ENCODE results near the gene WDR75. TPM values are rescaled to one million over a fixed set of nuclear protein-coding genes. Genes with fewer than 3 reads are reported as not detected.

The WDR75 gene
- total RNA-seq, 1 experiment from 2014 or later: 70.2 TPM

- Histone ChIP-seq H2AFZ (ENCODE audit: low read depth, low read length, poor library complexity, severe bottlenecking) (no peak overlapping the region), H3K27me3 (ENCODE audit: insufficient read depth, low read length) (no peaks in the 10 kb centered on the region), H3K4me3 (replicated peaks in 1 of 2; ENCODE audit: low read depth in 1 of 2, low read length in 2 of 2) (no peak overlapping the region), H3K4me1 (ENCODE audit: control insufficient read depth in 1 of 2, insufficient read depth in 2 of 2, low read length in 2 of 2) (no peaks in the 10 kb centered on the region), H3K9me2 (ENCODE audit: insufficient read depth) (no peaks in the 10 kb centered on the region), H3K27ac (ENCODE audit: low read depth, low read length) (no peak overlapping the region), H3K4me2 (ENCODE audit: low read length) (no peak overlapping the region), H4K20me1 (ENCODE audit: insufficient read depth) (no peaks in the 10 kb centered on the region), H3K36me3 (ENCODE audit: control insufficient read depth in 1 of 2, insufficient read depth in 2 of 2, low read length in 2 of 2) (no peaks in the 10 kb centered on the region), H3K9ac (ENCODE audit: low read length) (no peak overlapping the region), H3K9me3 (ENCODE audit: control insufficient read depth in 1 of 2, insufficient read depth in 1 of 2, low read depth in 1 of 2, low read length in 2 of 2) (no peaks in the 10 kb centered on the region), H3K79me2 (ENCODE audit: insufficient read depth, low read length) (no peaks in the 10 kb centered on the region)
- DNase-seq (ENCODE audit: low read depth, low spot score) (no peak), ATAC-seq (no peak)
- no peak for TF ChIP-seq ATF3 (IDR thresholded peaks at IDR 0.05)
- no peak for TF ChIP-seq ZBTB33 (IDR thresholded peaks at IDR 0.05; ENCODE audit: extremely low read depth, insufficient replicate concordance, low read length)
- no peak for TF ChIP-seq POLR2AphosphoS5 (IDR thresholded peaks at IDR 0.05; ENCODE audit: low read depth, low read length)
- TF ChIP-seq JUND (IDR thresholded peaks at IDR 0.05): no peak
- ChIA-PET POLR2A (no interaction called here), RAD21 (ENCODE audit: low non-redundant PET in 1 of 2, low total read pairs in 2 of 2, uncharacterized antibody in 2 of 2, unreplicated experiment in 2 of 2) (no interaction called here), CTCF (interaction anchor here (1.3 kb wide), 1 partner anchor 264 kb away, joined by 3 read pairs; no protein-coding TSS in a partner anchor)
- BruUV-seq (replicated peaks): no TSS peak
- intact Hi-C loops (cut with micrococcal nuclease): loop anchor here (5.0 kb wide), 1 partner anchor 119 kb away; no protein-coding TSS in a partner anchor
Measured at GRCh38 chr2:189406586-189407233, 34.6 kb upstream of the WDR75 start.
